ENCODE data around the gene DEXI. TPM values are rescaled to one million over a fixed set of nuclear protein-coding genes. Genes with fewer than 3 reads are reported as not detected.

The DEXI gene
- total RNA-seq, 4 donors from 2014 or later = 38.3 to 73.8 (median 56.1) TPM

GRCh38 chr16:10983159-10983558 is 40.9 kb upstream of the DEXI start:
- TF ChIP-seq CTCF (IDR thresholded peaks at IDR 0.05; ENCODE audit: low read depth) = no peak

- no peak for TF ChIP-seq CTCF (IDR thresholded peaks at IDR 0.05; ENCODE audit: low read depth)
Observed at GRCh38 chr16:10982465-10983150, 40.3 kb upstream of the DEXI start.

- no peak for TF ChIP-seq CTCF (IDR thresholded peaks at IDR 0.05; ENCODE audit: low read depth)
Observed at GRCh38 chr16:10981697-10982216, 39.5 kb upstream of the DEXI start.

GRCh38 chr16:10980813-10981212 is 38.5 kb upstream of the DEXI start:
- TF ChIP-seq CTCF (IDR thresholded peaks at IDR 0.05; ENCODE audit: low read depth) = no peak

GRCh38 chr16:10979717-10980601 is 37.7 kb upstream of the DEXI start:
- no peak for TF ChIP-seq CTCF (IDR thresholded peaks at IDR 0.05; ENCODE audit: low read depth)

GRCh38 chr16:10978871-10979446 is 36.7 kb upstream of the DEXI start:
- no peak for TF ChIP-seq CTCF (IDR thresholded peaks at IDR 0.05; ENCODE audit: low read depth)

GRCh38 chr16:10978124-10978523 is 35.9 kb upstream of the DEXI start:
- no peak for TF ChIP-seq CTCF (IDR thresholded peaks at IDR 0.05; ENCODE audit: low read depth)
